ENCODE measurements around the gene SETD4.

The SETD4 gene

GRCh38 chr21:36032647-36033406 lies 27.5 kb downstream of the SETD4 start:
- peaks cover 34 to 37% of the 10 kb centered on the region in 2 experiments for H3K36me3 ChIP-seq (ENCODE audit: control insufficient read depth in 1 of 2, insufficient read depth in 2 of 2, low read depth in 1 of 2, low read length in 2 of 2)
- no peak overlapping the region for H4K8ac ChIP-seq (ENCODE audit: low read length)
- DNase-seq, result no peak
- H3K9me3 ChIP-seq (ENCODE audit: control insufficient read depth, low read length), result no peaks in the 10 kb centered on the region
- H3K4ac ChIP-seq (ENCODE audit: low read depth in 1 of 2, low read length in 2 of 2), result no peak overlapping the region
- no peak overlapping the region for H3K23ac ChIP-seq (ENCODE audit: low read length in 2 of 2)
- H2BK15ac ChIP-seq (ENCODE audit: low read depth, poor library complexity, severe bottlenecking), result peak overlapping the region; percentile 30
- H2AFZ ChIP-seq (ENCODE audit: low read depth, low read length), result no peak overlapping the region
- no peak overlapping the region for H3K27ac ChIP-seq (ENCODE audit: low read length, poor library complexity, severe bottlenecking)
- no peak overlapping the region for H3K14ac ChIP-seq (ENCODE audit: low read length in 2 of 2)
- peaks cover 10% of the 10 kb centered on the region for H3K4me1 ChIP-seq (ENCODE audit: control insufficient read depth, insufficient read depth, low read depth, low read length)
- H3K4me2 ChIP-seq (ENCODE audit: low read length, poor library complexity, severe bottlenecking), result no peak overlapping the region
- no peak overlapping the region for H3K18ac ChIP-seq (ENCODE audit: low read depth in 1 of 2, low read length in 2 of 2)
- 94% methylated on average over 28 of the region's 28 CpGs for WGBS
- H3K27me3 ChIP-seq (ENCODE audit: control insufficient read depth in 1 of 2, insufficient read depth in 1 of 2, low read length in 2 of 2), result no peaks in the 10 kb centered on the region
- no peak overlapping the region for H2BK12ac ChIP-seq (ENCODE audit: low read length in 2 of 2)
- H3K9ac ChIP-seq (ENCODE audit: low read length), result no peak overlapping the region
- no peak overlapping the region for H2BK120ac ChIP-seq (ENCODE audit: low read depth, low read length)
- no peak overlapping the region for H2AK5ac ChIP-seq (ENCODE audit: low read length, severe bottlenecking)
- no peak overlapping the region for H2BK5ac ChIP-seq (ENCODE audit: low read depth, low read length, poor library complexity, severe bottlenecking)
- no peaks in the 10 kb centered on the region for H3K79me1 ChIP-seq (replicated peaks; ENCODE audit: low read length, poor library complexity, severe bottlenecking)
- no peak overlapping the region for H4K91ac ChIP-seq (ENCODE audit: low read length)
- no peak overlapping the region for H3K4me3 ChIP-seq (ENCODE audit: insufficient read depth in 1 of 2, low read depth in 1 of 2, low read length in 2 of 2)

- H3K14ac ChIP-seq (ENCODE audit: low read length in 2 of 2), result no peak overlapping the region
- H3K9ac ChIP-seq (ENCODE audit: low read length), result peak overlapping the region; percentile 8
- no peak overlapping the region for H3K27ac ChIP-seq (ENCODE audit: low read length, poor library complexity, severe bottlenecking)
- no peak overlapping the region for H4K8ac ChIP-seq (ENCODE audit: low read length)
- H2AFZ ChIP-seq (ENCODE audit: low read depth, low read length), result no peak overlapping the region
- H2BK5ac ChIP-seq (ENCODE audit: low read depth, low read length, poor library complexity, severe bottlenecking), result no peak overlapping the region
- DNase-seq, result no peak
- no peaks in the 10 kb centered on the region for H3K9me3 ChIP-seq (ENCODE audit: control insufficient read depth, low read length)
- no peak overlapping the region for H3K4me3 ChIP-seq (ENCODE audit: insufficient read depth in 1 of 2, low read depth in 1 of 2, low read length in 2 of 2)
- H2AK5ac ChIP-seq (ENCODE audit: low read length, severe bottlenecking), result no peak overlapping the region
- H4K91ac ChIP-seq (ENCODE audit: low read length), result no peak overlapping the region
- H3K4me2 ChIP-seq (ENCODE audit: low read length, poor library complexity, severe bottlenecking), result no peak overlapping the region
- H3K79me1 ChIP-seq (replicated peaks; ENCODE audit: low read length, poor library complexity, severe bottlenecking), result no peaks in the 10 kb centered on the region
- no peak overlapping the region for H3K23ac ChIP-seq (ENCODE audit: low read length in 2 of 2)
- H3K27me3 ChIP-seq (ENCODE audit: control insufficient read depth in 1 of 2, insufficient read depth in 1 of 2, low read length in 2 of 2), result no peaks in the 10 kb centered on the region
- H3K36me3 ChIP-seq (ENCODE audit: control insufficient read depth in 1 of 2, insufficient read depth in 2 of 2, low read depth in 1 of 2, low read length in 2 of 2), result peaks cover 15 to 34% of the 10 kb centered on the region in 2 experiments
- H2BK12ac ChIP-seq (ENCODE audit: low read length in 2 of 2), result no peak overlapping the region
- H3K18ac ChIP-seq (ENCODE audit: low read depth in 1 of 2, low read length in 2 of 2), result no peak overlapping the region
- 85% methylated on average over 16 of the region's 16 CpGs for WGBS
- no peak overlapping the region for H2BK120ac ChIP-seq (ENCODE audit: low read depth, low read length)
- no peak overlapping the region for H2BK15ac ChIP-seq (ENCODE audit: low read depth, poor library complexity, severe bottlenecking)
- peaks cover 9% of the 10 kb centered on the region for H3K4me1 ChIP-seq (ENCODE audit: control insufficient read depth, insufficient read depth, low read depth, low read length)
- no peak overlapping the region for H3K4ac ChIP-seq (ENCODE audit: low read depth in 1 of 2, low read length in 2 of 2)
These were observed 29.6 kb downstream of the SETD4 start for GRCh38 chr21:36030581-36031189.

GRCh38 chr21:36029309-36029708 lies 31.0 kb downstream of the SETD4 start:
- H3K4me2 ChIP-seq (ENCODE audit: low read length, poor library complexity, severe bottlenecking), result no peak overlapping the region
- no peak overlapping the region for H2AFZ ChIP-seq (ENCODE audit: low read depth, low read length)
- peaks cover under 1 to 22% of the 10 kb centered on the region in 2 experiments for H3K36me3 ChIP-seq (ENCODE audit: control insufficient read depth in 1 of 2, insufficient read depth in 2 of 2, low read depth in 1 of 2, low read length in 2 of 2)
- WGBS, result 76% methylated on average over 5 of the region's 8 CpGs
- no peak overlapping the region for H3K27ac ChIP-seq (ENCODE audit: low read length, poor library complexity, severe bottlenecking)
- H3K27me3 ChIP-seq (ENCODE audit: control insufficient read depth in 1 of 2, insufficient read depth in 1 of 2, low read length in 2 of 2), result no peaks in the 10 kb centered on the region
- H3K9me3 ChIP-seq (ENCODE audit: control insufficient read depth, low read length), result no peaks in the 10 kb centered on the region
- peaks cover 2% of the 10 kb centered on the region for H3K4me1 ChIP-seq (ENCODE audit: control insufficient read depth, insufficient read depth, low read depth, low read length)
- H2AK5ac ChIP-seq (ENCODE audit: low read length, severe bottlenecking), result no peak overlapping the region
- DNase-seq, result no peak
- no peak overlapping the region for H3K4me3 ChIP-seq (ENCODE audit: insufficient read depth in 1 of 2, low read depth in 1 of 2, low read length in 2 of 2)
- no peak overlapping the region for H2BK15ac ChIP-seq (ENCODE audit: low read depth, poor library complexity, severe bottlenecking)
- H3K4ac ChIP-seq (ENCODE audit: low read depth in 1 of 2, low read length in 2 of 2), result no peak overlapping the region
- no peak overlapping the region for H4K8ac ChIP-seq (ENCODE audit: low read length)
- no peak overlapping the region for H2BK120ac ChIP-seq (ENCODE audit: low read depth, low read length)
- no peaks in the 10 kb centered on the region for H3K79me1 ChIP-seq (replicated peaks; ENCODE audit: low read length, poor library complexity, severe bottlenecking)
- no peak overlapping the region for H3K23ac ChIP-seq (ENCODE audit: low read length in 2 of 2)
- H3K18ac ChIP-seq (ENCODE audit: low read depth in 1 of 2, low read length in 2 of 2), result no peak overlapping the region
- H3K9ac ChIP-seq (ENCODE audit: low read length), result no peak overlapping the region
- no peak overlapping the region for H2BK12ac ChIP-seq (ENCODE audit: low read length in 2 of 2)
- no peak overlapping the region for H3K14ac ChIP-seq (ENCODE audit: low read length in 2 of 2)
- H4K91ac ChIP-seq (ENCODE audit: low read length), result no peak overlapping the region
- no peak overlapping the region for H2BK5ac ChIP-seq (ENCODE audit: low read depth, low read length, poor library complexity, severe bottlenecking)

- WGBS, result 26% methylated on average over 25 of the region's 25 CpGs
- no peak overlapping the region for H3K23ac ChIP-seq (ENCODE audit: low read length in 2 of 2)
- no peaks in the 10 kb centered on the region for H3K27me3 ChIP-seq (ENCODE audit: control insufficient read depth in 1 of 2, insufficient read depth in 1 of 2, low read length in 2 of 2)
These were observed 31.9 kb downstream of the SETD4 start for GRCh38 chr21:36028127-36029069.

More at GRCh38 chr21:36028127-36029069, 31.9 kb downstream of the SETD4 start:
- Histone ChIP-seq H2AFZ (ENCODE audit: low read depth, low read length) (no peak overlapping the region), H2BK120ac (ENCODE audit: low read depth, low read length) (no peak overlapping the region), H2BK12ac (ENCODE audit: low read length in 2 of 2) (no peak overlapping the region), H3K14ac (ENCODE audit: low read length in 2 of 2) (no peak overlapping the region), H4K8ac (ENCODE audit: low read length) (no peak overlapping the region), H3K79me1 (replicated peaks; ENCODE audit: low read length, poor library complexity, severe bottlenecking) (no peaks in the 10 kb centered on the region), H3K36me3 (ENCODE audit: control insufficient read depth in 1 of 2, insufficient read depth in 2 of 2, low read depth in 1 of 2, low read length in 2 of 2) (peaks cover 0 to 15% of the 10 kb centered on the region in 2 experiments), H3K9me3 (ENCODE audit: control insufficient read depth, low read length) (no peaks in the 10 kb centered on the region), H2BK5ac (ENCODE audit: low read depth, low read length, poor library complexity, severe bottlenecking) (no peak overlapping the region), H3K4me2 (ENCODE audit: low read length, poor library complexity, severe bottlenecking) (no peak overlapping the region), H3K27ac (ENCODE audit: low read length, poor library complexity, severe bottlenecking) (no peak overlapping the region), H3K18ac (ENCODE audit: low read depth in 1 of 2, low read length in 2 of 2) (no peak overlapping the region), H2BK15ac (ENCODE audit: low read depth, poor library complexity, severe bottlenecking) (no peak overlapping the region), H2AK5ac (ENCODE audit: low read length, severe bottlenecking) (no peak overlapping the region), H3K4ac (ENCODE audit: low read depth in 1 of 2, low read length in 2 of 2) (no peak overlapping the region), H3K9ac (ENCODE audit: low read length) (peak overlapping the region; percentile 78), H3K4me3 (ENCODE audit: insufficient read depth in 1 of 2, low read depth in 1 of 2, low read length in 2 of 2) (peak overlapping the region in 1 of 2 experiments; percentile 67), H4K91ac (ENCODE audit: low read length) (no peak overlapping the region), H3K4me1 (ENCODE audit: control insufficient read depth, insufficient read depth, low read depth, low read length) (peaks cover 2% of the 10 kb centered on the region)
- peak; percentile 66 for DNase-seq
